HG03060 (cell line): ENCODE results near the gene CD300LG.
"Not testable (repeated sequence)": the region's sequence is repeated elsewhere in the genome, so short reads cannot be mapped to it uniquely, and the experiment has no call there.

Experiments
- ATAC-seq: cut with Tn5 transposase; IDR thresholded peaks from one replicate; pipeline ENCODE4 v1.9.1; 2021; ENCODE audit warnings: low read depth, moderate number of reproducible peaks; ENCODE audit not compliant: unreplicated experiment

CD300LG gene

DNA sequence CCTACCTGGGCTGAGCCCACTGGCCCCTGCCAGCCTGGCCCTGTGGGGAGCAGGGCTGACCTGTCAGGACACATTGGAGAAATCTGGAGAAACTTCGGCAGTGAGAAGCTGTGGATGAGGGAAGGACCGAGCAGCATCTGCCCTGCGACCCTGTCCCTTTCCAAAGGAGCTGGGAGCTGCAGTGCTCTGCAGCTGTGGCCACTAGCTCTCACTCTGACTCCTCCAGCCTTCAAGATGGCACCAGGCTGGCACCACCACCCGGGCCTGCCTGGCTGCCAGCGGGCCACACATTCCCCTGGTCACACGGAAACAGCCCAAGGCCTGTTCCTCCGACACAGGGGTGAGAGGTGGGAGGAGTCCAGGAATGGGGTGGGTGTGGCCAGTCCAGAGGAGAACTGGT, 30.1 kb downstream of the CD300LG start:
- no peak for ATAC-seq

DNA sequence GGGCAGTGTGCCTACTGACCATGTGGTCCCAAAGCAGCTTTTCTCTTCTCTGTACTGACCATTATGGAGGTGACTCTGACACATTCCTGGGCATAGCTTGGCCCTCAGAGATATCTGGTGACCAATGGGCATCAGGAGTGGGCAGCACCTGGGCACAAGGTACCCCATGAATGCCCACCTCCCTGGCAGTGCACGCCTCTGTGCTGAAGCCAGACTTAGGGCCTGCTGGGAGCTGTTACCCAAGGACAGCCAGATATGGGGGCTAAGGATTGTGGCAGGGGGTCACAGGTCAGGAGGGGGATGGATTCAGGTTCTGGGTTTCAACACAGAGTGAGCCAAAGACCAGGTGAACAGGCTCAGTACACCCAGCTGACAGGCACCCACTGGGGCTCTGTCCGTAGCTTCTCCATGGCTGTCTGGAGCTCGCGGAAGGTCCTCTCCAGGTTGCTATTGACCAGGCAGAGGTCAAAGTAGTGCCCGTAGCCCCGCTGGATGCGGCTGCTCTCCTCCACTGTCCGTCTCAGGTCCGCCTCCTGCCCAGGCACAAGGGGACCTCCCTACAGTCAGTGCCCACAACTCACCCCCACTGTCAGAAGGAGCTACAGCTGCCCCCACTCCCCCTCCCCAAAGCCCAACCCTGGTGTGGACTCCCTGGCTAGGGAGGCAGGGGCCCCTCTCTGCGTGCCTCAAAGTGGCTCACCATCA, 30.6 kb downstream of the CD300LG start:
- no peak for ATAC-seq

DNA sequence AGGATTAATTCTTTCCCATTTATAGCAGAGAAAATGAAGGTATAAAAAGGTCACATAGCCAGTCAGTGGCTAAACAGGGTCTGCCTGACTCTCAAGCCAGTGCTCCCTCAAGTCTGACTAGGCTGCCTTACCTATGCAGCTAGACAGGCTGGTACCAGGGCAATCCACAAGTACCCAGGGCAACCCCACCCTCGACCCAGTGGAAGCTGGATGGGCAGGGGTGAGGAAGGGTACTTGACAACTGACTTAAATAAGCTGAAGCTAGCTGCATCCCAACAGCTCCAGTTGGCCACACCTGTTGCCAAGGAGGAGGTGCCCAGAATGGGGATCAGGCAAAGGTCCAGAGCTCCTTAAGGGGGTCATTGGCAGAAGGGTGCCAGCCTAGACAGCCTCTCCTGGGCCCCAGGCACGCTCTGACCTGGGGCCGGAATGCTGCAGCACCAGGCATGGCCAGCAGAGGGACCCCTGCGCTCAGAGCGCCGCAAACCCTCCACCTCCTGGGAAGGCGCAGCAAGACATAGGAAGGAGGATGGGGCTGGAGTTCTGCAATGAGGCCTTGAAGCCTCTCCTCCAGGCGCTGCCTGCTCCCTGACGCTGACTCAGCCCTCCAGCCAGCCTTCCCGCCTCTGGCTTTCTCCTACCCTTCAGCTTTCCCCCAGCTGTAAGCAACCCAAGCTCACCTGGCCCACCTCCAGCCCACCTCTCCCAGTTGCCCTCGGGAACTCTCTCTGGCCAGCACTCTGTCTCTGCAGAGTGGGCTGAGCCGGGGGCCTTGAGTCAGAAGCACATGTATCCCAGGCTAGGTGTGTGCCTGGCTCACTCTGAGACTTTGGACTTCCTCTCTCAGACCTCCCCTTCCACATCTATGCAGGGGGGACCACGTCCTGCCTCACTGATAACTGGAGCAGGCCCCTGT, 31.5 kb downstream of the CD300LG start:
- ATAC-seq, result no peak

DNA sequence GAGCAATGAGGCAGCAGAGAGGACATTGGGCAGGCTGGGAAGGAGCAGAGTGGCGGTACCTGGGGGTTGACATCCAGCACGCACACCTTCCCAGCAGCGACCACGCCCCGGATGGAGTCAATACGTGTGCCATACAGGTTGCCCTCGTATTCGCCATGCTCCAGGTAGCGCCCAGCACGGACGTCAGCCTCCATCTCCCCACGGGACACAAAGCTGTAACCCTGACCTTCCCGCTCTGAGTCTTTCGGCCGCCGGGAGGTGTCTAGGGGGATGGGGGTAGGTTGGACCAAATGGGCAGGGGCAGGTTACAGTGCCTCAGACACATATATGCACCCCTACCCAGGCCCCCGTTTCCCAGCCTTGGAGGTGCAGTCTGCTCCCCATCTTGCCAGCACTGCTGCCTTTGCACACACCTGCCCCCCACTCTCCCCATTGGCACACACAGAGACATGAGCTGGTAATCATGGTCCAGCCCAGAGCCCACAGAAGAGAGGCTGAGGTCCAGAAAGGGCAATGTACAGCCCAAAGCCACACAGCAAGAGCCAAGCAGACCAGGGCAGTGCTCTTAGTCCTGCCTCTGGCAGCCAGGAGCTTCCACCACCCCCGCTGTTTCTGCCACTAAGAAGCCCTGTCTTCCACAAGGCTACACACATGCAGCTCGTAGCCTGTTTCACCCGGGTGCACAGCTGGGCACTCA, 32.9 kb downstream of the CD300LG start:
- no peak for ATAC-seq

DNA sequence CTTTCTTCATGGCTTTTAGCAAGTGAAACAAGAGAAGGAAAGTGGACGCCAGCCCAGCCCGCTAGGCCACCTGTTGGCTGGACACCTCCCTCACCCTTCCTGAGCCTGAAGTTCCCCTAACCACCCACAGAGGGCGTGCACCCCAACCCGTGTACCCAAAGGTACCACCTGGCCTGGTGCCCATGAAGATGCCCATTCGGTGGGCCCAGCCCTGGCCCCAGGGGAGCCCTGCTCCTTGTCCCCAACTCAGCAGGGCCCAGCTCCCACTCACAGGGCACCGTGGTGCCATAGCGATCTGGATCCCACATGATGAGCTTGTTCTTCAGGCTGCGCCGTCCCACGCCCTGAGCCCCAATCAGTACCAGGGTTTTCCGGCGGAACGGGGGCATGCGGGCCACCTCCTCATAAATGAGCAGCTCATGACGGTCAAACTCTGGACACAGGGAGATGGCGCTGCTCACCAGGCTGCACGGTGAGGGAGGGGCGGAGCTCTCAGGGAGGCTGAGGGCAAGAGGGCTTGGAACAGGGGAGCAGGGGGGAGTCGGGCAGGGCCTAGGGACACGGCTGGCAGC, 33.5 kb downstream of the CD300LG start:
- no peak for ATAC-seq

DNA sequence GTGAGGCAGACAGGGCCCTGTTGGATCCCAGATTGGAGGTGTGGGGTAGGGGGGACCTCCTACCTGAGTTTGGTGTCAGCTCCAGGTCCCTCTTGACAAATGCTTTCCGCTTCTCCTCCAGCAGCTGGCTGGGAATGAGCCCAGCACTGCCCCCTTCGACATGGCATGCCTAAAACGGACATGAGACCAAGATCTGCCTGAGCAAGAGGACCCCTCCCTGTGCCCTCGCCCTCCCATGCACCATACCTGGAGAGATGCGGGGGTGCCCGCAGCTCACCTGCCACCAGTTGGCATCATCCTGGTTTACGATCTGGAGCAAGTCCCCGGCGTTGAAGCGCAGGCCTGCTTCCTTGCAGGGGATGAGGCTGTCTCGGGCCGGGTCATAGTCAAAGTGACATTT, 34.2 kb downstream of the CD300LG start:
- no peak for ATAC-seq

DNA sequence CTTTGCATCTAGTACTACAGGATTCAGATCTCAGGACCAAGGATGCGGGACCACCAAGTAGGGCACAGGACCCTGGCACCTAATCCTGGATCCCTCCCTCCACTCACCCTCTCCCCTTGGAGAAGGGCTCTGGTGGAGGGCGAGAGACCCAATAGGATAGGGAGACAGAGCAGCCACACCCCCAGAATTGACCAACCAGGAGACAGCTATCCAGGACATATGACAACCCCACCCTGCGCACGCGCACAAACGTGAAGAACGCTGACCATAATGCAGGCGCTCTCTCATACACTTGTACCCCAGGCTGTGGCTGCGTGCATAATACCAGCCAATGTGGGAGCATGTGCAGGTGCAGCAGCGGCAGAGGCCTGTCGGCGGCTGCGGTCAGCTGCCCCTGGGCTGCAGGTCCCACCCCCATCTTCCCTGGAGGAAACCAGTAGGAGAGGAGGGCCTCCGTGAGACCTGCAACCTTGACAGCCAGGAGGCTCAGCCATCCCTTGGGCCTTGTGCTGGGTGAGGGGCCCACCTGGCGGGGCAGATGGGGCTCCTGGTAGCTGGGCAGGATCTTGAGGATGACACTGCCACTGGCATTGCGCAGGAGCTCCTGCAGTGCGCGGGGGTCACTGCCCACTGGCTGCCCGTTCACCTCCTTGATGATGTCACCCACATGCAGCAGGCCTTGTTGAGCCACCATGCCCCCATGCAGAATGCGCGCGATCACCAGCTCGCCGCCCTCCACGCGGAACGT, 35.0 kb downstream of the CD300LG start:
- ATAC-seq, result no peak

DNA sequence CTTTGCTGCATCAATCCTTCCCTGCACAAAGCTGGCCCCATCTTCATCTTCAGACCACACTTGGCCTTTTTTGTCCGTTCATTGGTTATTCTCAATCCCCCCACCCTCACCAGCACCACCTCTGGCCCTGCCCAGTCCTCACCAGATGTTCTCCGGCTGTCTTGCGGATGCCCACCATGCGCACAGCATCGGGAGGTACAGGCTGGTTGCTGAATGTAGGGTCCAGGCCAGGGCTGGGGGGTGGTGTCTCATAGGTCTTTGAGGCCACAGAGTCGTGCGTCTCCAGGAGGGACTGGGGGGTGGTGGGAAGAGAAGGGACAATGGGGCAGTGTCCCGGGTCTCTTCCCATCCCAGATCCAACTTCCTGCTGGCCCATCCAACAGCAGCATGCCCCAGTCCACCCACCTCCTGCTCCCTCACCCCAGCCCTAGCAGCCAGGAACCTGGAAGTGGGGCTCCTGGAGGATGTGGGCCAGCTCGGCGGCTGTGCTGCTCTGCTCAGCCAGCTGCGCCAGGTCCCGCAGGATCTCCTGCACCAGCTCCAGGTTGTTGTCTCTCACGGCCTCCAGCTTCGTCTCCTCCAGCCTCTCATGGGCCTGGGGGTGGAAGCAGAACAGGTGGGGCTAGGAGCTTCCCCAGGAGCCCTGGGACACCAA, 35.9 kb downstream of the CD300LG start:
- ATAC-seq, result no peak

DNA sequence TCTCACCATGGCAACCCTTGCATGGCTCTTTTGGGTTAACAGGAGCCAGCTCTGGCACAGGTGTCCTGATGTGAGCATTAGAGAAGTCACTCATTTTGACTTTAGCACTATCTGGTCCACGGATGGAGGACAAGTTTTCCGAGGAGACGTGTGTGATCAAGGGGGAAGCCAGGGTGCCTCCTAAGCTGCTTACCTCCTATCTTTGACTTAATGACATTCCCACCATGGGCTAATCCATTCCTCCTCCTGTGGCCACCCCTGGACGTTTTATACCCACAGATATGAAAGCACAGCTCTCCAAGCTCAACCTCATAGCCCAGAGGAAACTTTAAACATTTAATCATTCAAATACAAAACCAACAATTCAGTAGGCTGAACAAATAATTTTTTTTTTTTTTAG, 41.6 kb downstream of the CD300LG start:
- ATAC-seq, result no peak

DNA sequence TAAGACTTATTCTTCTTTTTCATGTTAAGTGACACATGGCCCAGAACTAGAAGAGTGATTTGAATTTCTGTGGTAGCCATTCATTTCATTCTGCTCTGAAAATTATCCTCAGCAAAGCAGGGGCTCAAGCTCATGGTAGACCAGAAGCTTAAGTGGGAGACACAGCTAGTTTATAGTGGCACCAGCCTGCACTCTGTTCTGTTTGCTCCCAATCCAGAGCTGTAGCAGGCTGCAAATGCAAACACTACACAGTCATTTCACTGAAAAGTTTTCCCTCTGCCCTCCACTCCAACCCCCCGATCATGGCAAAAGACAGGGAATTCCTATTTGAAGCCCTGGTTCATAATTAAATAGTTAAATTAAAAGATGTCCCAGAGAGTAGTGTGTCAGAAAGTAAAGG, 43.3 kb downstream of the CD300LG start:
- no peak for ATAC-seq

DNA sequence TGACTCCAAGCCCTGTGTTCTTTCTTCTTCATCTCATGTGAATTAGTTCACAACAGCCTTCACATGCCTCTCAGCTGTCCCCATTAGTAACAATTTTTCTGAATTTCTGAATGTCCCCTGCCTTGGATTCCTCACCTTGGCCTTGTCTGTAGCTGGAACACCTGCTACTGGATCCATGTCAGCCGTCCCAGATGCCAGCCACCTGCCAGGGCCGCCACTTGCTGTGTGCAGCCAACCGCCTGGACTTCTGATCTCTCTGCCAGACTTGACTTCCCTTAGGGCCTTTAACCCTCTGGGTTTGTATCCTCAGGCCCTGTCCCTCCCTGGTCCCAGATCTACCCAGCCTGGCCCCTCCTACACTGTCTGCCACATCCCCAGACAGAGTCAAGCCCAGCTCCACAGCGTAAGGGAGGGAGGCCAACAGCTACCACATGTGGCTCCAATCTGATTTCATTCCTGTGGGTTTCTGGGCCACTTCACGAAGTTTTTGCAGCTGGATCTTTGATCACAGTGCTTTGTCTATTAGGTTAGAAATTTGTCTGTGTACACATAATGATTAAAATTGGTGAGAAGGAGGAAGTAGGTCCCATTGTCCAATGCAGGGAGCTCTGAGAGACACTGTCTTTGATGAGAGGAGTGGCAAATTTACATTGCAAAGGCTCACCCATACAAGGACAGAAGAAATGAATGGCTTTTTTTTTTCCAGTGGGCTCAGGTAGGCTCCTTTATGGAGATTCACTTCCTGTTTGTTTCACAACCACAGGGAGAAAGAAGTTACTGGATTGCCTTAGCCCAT, 45.1 kb downstream of the CD300LG start:
- no peak for ATAC-seq

DNA sequence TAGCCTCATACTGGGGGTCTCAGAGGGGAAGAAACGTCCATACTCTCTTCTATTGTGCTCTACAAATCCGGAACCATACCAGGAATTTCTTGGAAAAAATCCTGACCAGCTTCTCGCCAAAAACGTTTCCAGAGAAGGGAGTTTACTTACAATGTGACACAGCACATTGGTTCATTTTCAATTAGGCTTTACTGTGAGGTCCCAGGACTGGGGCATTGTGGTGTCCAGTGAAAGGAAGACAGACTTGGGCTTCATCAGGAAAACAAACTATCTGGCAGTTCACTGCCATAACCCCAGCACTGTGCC, 45.6 kb downstream of the CD300LG start:
- ATAC-seq, result no peak

DNA sequence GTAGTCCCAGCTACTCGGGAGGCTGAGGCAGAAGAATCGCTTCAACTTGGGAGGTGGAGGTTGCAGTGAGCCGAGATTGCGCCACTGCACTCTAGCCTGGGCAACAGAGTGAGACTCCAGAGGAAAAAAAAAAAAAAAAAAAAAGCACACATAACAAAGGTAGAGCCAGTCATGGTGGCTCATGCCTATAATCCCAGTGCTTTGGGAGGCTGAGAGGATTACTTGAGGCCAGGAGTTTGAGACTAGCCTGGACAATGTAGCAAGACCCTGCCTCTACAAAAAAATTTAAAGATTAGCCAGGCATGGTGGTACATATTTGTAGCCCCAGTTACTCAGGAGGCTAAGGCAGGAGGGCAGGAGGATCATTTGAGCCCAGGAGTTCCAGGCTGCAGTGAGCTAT, 47.5 kb downstream of the CD300LG start:
- ATAC-seq, result not testable (repeated sequence)

DNA sequence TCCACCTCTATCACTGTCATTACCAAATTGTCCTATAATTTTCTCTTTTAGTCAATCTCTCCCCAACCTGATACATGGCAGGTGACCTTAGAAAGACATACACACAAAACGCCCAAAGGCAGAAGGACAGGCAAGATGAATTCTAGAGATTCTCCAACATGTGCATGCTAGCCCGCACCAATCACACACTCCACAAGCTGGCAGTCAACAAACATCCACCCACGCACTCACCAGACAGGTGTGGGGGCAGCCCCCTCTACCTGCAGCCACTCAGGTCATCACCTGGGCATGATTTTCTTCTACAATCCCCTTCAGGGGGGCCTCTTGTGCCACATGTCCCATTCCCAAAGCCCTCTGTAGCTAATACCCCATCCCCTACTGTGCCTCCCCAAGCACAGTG, 50.9 kb downstream of the CD300LG start:
- ATAC-seq, result no peak

DNA sequence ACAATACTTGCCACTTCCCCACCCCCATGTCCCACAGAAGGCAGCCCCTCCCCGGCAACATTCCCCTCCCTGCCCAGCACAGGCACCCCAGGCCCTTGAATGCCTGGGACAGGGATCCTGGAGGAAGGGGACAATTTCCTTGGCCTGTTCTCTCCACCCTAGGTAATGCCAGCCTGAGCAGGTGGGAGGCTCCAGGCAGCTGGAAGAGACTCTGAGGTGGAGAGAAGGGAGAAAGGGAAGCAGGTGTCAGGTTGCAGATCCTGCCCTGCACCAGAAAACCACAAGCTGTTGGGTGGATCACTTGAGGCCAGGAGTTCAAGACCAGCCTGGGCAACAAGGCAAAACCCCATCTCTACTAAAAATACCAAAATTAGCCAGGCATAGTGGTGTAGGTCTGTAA, 51.5 kb downstream of the CD300LG start:
- ATAC-seq, result no peak

DNA sequence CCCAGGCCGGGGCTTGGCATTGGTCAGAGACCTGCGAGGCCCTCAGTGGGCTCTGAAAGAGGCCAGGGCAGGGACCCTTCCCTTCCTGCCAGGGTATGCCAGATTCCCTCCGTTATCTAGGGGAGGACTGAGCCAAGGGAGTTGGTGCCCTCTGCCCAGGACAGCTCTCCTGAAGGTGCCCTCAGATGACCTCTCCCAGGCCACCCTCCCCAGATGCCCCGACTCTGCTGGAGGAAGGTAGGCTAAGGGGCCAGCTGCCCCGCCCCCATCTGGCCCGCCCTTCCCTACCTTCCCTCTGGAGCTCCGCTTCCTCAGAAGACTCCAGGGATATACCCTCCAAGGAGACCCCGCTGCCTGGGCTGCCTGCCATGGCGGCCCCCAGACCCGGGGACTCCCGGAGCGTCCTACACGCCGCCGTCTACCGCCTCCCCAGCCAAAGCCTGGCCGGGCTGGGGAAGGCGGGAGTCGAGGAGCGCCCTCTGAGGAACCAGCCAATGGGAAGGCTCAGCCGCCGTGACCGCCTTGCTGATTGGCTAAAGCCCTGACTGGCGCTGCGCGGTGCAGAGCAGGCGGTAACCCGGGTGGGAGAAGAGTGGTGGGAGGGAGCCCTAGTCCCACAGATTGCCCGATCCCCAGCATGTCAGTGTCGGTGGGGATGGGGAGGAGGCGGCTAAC, 53.3 kb downstream of the CD300LG start:
- no peak for ATAC-seq

DNA sequence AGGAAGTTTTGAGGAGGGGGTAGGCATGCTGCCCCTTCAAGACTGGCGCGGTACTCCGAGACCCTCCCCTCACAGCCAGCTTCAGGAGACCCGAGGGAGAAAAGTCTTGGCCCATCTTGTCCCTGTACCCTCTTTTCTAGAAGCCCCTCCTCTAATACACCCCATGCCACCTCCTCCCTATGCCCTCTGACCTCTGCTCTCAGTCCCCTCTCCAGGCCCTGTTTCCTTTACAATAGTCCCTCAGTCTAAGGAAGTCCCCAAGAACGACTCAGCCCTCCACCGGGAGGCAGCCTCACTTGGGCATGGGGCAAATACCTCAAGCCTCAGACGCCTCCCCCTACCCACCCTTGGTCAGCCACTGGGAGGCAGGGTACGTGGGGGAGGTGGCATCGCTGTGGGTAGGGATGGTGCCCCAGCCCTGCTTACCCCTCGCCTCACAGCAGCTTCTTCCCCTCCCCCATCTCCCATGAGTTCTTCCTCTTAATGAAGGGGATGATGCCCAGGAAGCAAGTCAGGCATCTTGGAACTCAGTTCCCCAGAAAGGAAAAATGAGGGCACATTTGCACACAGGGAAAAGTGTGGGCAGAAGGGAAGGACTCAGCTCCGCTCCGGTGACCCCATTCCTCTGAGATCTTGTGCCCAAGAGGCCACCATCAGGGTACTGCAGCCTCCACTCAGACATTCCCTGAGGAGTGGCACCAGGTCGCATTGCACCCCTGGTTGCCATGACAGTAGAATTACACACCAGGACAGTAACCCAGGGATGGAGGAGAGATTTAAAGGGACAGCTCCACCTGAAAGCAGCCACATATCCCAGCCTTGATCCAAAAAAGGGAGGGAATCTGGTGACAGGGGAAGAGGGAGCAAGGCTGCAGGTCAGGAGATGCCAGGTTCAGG, 54.1 kb downstream of the CD300LG start:
- ATAC-seq, result no peak
